BE2C (cell line): Measurements from ENCODE around the gene TRHDE.

Experiments
- DNase-seq: peaks from one replicate; pipeline ENCODE4 v3.0.0-alpha.2; 2020
- H3K27me3 ChIP-seq: fragments of 250-450 bp; sonication (Bioruptor Pico); 2 replicates; pipeline ENCODE4 v1.5.1; 2020; ENCODE audit warnings: mild to moderate bottlenecking
- H3K36me3 ChIP-seq: fragments of 250-450 bp; sonication (Bioruptor Pico); 2 replicates; pipeline ENCODE4 v1.5.1; 2020; ENCODE audit warnings: mild to moderate bottlenecking
- H3K4me1 ChIP-seq: fragments of 250-450 bp; sonication (Bioruptor Pico); 2 replicates; pipeline ENCODE4 v1.5.1; 2020
- H3K4me3 ChIP-seq: 2 replicates; pipeline ENCODE4 v1.5.1; 2011; ENCODE audit warnings: low read depth, low read length
- H3K9me3 ChIP-seq: fragments of 250-450 bp; sonication (Bioruptor Pico); 2 replicates; pipeline ENCODE4 v1.5.1; 2020
- CTCF ChIP-seq: IDR thresholded peaks from 2 replicates; pipeline ENCODE4 v1.5.1; 2012; ENCODE audit warnings: mild to moderate bottlenecking, low read depth, low read length

TRHDE gene

GRCh38 chr12:72271451-72272090 is 599 bp upstream of the TRHDE start:
- Histone ChIP-seq H3K4me1 (no peaks in the 10 kb centered on the region), H3K9me3 (no peaks in the 10 kb centered on the region), H3K27me3 (peaks cover 65% of the 10 kb centered on the region), H3K4me3 (0 out of 2 replicates have a peak overlapping the region, but pooled peaks have one; percentile 3), H3K36me3 (no peaks in the 10 kb centered on the region)
- TF ChIP-seq CTCF: no peak
- no peak for DNase-seq

GRCh38 chr12:72272731-72273498 is 745 bp downstream of the TRHDE start:
- Histone ChIP-seq H3K4me3 (no peak overlapping the region), H3K36me3 (no peaks in the 10 kb centered on the region), H3K27me3 (peaks cover 75% of the 10 kb centered on the region), H3K9me3 (no peaks in the 10 kb centered on the region), H3K4me1 (no peaks in the 10 kb centered on the region)
- DNase-seq: no peak
- TF ChIP-seq CTCF: no peak

- Histone ChIP-seq H3K4me1 (no peaks in the 10 kb centered on the region), H3K27me3 (peaks cover 80% of the 10 kb centered on the region), H3K4me3 (no peak overlapping the region), H3K36me3 (no peaks in the 10 kb centered on the region), H3K9me3 (no peaks in the 10 kb centered on the region)
- DNase-seq: no peak
- TF ChIP-seq CTCF: no peak
Measured at GRCh38 chr12:72273499-72273837, 1.3 kb downstream of the TRHDE start.

GRCh38 chr12:72273851-72274351 is 1.7 kb downstream of the TRHDE start:
- no peaks in the 10 kb centered on the region for H3K4me1 ChIP-seq
- peaks cover 80% of the 10 kb centered on the region for H3K27me3 ChIP-seq
- no peak overlapping the region for H3K4me3 ChIP-seq
- H3K9me3 ChIP-seq: no peaks in the 10 kb centered on the region
- TF ChIP-seq CTCF: no peak
- H3K36me3 ChIP-seq: no peaks in the 10 kb centered on the region
- DNase-seq: no peak

- no peak for TF ChIP-seq CTCF
- H3K27me3 ChIP-seq: peaks cover 75% of the 10 kb centered on the region
- H3K36me3 ChIP-seq: no peaks in the 10 kb centered on the region
- no peaks in the 10 kb centered on the region for H3K4me1 ChIP-seq
- no peak overlapping the region for H3K4me3 ChIP-seq
- DNase-seq: no peak
- H3K9me3 ChIP-seq: no peaks in the 10 kb centered on the region
Measured at GRCh38 chr12:72274931-72275330, 2.8 kb downstream of the TRHDE start.

GRCh38 chr12:72275526-72275925 is 3.4 kb downstream of the TRHDE start:
- DNase-seq: no peak
- Histone ChIP-seq H3K4me3 (no peak overlapping the region), H3K36me3 (no peaks in the 10 kb centered on the region), H3K9me3 (no peaks in the 10 kb centered on the region), H3K27me3 (peaks cover 69% of the 10 kb centered on the region), H3K4me1 (no peaks in the 10 kb centered on the region)
- TF ChIP-seq CTCF: no peak
